ENCODE results near the gene STRN3. TPM values are rescaled to one million over a fixed set of nuclear protein-coding genes. Genes with fewer than 3 reads are reported as not detected.

Gene STRN3
- total RNA-seq, 4 donors from 2014 or later: 34.8 to 52.6 (median 42.4) TPM

GRCh38 chr14:30961330-30961729 lies 64.8 kb downstream of the STRN3 start:
- no peak for TF ChIP-seq CTCF (IDR thresholded peaks at IDR 0.05; ENCODE audit: low read depth)

GRCh38 chr14:30960216-30960615 lies 66.0 kb downstream of the STRN3 start:
- TF ChIP-seq CTCF (IDR thresholded peaks at IDR 0.05; ENCODE audit: low read depth): no peak

GRCh38 chr14:30958555-30959407 lies 67.4 kb downstream of the STRN3 start:
- TF ChIP-seq CTCF (IDR thresholded peaks at IDR 0.05; ENCODE audit: low read depth): no peak

- no peak for TF ChIP-seq CTCF (IDR thresholded peaks at IDR 0.05; ENCODE audit: low read depth)
These were observed 68.3 kb downstream of the STRN3 start for GRCh38 chr14:30957813-30958370.

GRCh38 chr14:30949651-30950050 lies 76.5 kb downstream of the STRN3 start:
- TF ChIP-seq CTCF (IDR thresholded peaks at IDR 0.05; ENCODE audit: low read depth): no peak

GRCh38 chr14:30943694-30944093 lies 82.5 kb downstream of the STRN3 start:
- TF ChIP-seq CTCF (IDR thresholded peaks at IDR 0.05; ENCODE audit: low read depth): no peak

GRCh38 chr14:30940886-30941285 lies 85.3 kb downstream of the STRN3 start:
- no peak for TF ChIP-seq CTCF (IDR thresholded peaks at IDR 0.05; ENCODE audit: low read depth)
